CMK (cell line): ENCODE results near the gene GCK.
"Not testable (repeated sequence)": the region's sequence is repeated elsewhere in the genome, so short reads cannot be mapped to it uniquely, and the experiment has no call there.

Source experiments
- DNase-seq: peaks from one replicate; pipeline ENCODE4 v3.0.0-alpha.2; 2010; ENCODE audit warnings: low read depth

Gene GCK

DNA sequence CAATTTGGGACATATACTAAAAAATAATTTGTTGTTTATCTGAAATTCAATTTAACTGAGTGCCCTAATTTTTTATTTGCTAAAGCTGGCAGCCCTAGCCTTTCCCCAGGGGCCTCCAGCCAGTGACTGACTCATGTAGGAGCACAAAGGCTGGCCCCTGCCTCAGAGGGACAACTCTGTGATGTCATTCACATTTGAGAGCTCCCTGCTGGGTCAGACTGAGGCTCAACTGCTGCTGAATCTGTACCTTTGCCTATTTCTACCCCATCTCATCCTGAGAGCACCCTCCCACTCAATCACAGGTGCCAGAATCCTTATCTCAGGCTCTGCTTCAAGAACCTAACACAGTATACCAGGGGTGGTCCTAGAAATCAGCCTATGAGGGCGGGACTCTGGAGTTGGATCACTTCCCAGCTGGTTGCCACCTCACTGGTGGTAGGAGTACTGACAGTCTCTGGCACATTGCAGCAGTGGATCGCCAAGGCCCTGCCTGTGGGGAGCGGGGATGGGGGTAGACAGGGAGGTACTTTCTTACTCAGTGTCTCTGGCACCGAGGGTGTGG, 11.6 kb downstream of the GCK start:
- DNase-seq, result no peak

DNA sequence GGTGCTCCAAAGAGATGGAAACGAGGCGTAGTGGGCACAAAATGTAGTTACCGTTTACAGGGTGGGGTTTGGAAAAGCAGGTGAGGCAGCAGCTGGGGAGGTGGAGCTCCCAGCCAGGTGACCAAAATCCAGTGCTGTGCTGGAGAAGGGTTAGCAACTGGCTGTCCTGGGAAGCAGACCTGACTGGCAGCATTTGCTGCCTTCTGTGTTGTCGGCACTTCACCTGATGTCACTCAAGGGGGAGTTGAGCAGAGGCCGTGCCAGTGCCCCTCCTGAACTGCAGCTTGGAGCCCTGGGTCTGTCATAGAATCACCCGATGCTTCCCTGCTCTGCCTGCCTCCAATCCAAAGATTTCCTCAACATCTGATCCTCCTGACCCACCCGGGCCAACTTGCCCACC, 12.8 kb downstream of the GCK start:
- DNase-seq, result no peak

DNA sequence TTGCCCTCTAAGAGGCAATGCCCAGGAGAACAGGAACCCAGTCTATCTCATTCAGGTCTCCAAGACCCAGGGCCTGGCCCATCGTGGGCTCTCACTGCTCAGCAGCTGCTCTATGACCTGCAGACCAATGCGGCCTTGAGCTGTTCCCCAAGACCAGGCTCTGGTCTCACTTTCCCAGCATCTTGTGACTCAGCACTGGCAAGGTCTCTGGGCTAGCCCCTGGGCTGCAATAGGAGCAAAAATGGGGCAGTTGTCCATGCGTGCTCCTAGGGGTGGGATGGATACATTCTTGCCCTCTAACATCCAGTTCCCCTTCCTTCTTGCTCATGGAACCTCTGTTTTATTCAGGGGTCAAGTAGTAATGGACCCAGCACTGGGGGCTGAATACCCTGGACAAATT, 13.5 kb downstream of the GCK start:
- DNase-seq, result no peak

GRCh38 chr7:44174694-44174948, 14.6 kb downstream of the GCK start:
- DNase-seq, result not testable (repeated sequence)

GRCh38 chr7:44173911-44174693, 15.1 kb downstream of the GCK start:
- no peak for DNase-seq

DNA sequence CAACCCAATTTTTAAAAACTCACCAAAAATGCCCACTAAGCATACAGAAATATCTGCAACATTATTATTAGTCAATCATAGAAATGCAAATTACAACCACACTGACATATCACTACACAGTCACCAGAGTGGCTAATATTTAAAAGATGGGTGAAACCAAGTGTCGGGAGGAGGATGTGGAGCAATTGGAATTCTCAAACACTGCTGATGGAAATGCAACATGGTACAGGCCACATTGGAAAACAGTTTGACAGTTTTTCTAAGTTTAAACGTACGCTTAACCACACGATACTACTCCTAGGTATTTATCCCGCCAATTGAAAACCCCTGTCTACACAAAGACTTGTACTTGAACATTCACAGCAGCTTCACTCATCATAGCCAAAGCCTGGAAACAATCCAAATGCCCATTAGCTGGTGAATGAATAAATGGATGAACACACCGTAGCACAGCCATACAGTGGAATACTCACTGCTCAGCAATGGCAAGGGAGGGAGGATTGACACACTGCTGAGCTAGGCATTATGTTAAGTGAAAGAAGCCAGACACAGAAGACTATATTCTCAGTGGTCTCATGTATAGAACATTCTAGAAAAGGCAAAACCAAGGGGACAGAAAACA, 16.3 kb downstream of the GCK start:
- no peak for DNase-seq

DNA sequence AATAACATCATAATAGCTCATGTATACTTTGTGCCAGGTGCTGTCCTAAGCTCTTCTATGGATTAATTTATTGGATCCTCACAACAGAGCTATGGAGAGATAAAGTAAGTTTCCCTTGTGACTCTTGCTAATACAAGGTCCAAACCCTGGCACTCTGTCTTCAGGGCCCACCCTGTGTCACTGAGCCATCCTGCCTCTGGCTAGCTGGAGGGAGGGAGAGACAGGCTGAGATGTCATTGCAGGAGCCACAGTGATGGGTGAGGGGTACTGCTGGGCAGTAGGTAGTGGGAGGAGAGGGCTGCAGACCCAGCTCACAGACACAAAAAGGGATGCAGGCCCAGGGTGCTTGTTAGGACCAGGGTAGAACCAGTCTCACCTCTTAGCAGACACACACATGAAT, 16.9 kb downstream of the GCK start:
- DNase-seq, result no peak

GRCh38 chr7:44171901-44172300, 17.3 kb downstream of the GCK start:
- DNase-seq, result not testable (repeated sequence)

DNA sequence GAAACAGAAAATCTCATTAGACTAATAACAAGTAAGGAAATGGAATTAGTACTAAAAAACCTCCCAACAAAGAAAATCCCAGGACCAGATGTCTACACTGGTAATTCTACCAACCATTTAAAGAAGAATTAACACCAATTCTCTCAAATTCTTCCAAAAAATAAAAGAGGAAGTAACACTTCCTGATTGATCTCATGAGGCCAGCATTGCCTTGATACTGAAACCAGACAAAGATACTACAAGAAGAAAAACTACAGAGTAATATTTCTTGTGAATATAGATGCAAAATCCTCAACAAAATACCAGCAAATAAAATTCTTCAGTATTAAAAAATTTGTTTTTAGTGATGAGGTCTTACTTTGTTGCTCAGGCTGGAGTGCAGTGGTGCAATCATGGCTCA, 21.3 kb downstream of the GCK start:
- DNase-seq, result no peak

DNA sequence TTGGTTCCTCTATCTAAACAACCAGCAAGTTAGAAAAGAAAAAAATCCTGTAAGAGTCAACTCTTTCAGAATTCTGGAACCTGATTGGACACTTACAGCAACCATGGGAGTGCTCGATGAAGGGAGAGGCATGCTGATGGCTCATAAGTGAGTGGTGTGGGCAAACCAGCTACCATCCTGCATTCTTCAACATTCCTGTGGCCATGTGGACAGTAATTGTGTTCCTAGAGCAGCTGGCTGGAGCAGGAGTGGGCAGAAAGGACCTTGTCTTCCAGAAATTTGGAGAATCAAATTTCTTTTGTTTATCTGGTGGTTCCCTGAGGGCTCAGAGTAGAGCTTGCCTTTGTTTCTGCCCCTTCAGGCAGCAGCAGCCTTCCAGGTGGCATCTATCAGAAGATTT, 25.6 kb downstream of the GCK start:
- DNase-seq, result no peak

GRCh38 chr7:44162785-44163395, 26.3 kb downstream of the GCK start:
- no peak for DNase-seq

GRCh38 chr7:44162179-44162578, 27.1 kb downstream of the GCK start:
- DNase-seq, result no peak

DNA sequence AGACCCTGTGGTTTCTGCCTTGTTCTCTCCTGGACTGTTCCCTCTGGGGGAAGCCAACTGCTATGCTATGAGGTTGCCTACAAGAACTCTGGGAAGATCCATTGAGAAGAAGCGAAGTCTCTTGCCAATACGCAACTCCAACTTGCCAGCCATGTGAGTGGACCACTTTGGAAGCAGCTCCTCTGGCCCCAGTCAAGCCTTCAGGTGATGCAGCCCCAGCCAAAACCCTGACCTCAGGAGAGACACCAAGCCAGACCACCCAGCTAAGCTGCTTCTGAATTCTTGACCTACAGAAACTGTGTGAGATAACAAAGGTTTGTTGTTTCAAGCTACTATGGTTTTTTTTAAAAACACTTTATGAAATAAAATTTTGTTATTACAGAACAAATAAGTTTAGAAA, 27.9 kb downstream of the GCK start:
- DNase-seq, result no peak

DNA sequence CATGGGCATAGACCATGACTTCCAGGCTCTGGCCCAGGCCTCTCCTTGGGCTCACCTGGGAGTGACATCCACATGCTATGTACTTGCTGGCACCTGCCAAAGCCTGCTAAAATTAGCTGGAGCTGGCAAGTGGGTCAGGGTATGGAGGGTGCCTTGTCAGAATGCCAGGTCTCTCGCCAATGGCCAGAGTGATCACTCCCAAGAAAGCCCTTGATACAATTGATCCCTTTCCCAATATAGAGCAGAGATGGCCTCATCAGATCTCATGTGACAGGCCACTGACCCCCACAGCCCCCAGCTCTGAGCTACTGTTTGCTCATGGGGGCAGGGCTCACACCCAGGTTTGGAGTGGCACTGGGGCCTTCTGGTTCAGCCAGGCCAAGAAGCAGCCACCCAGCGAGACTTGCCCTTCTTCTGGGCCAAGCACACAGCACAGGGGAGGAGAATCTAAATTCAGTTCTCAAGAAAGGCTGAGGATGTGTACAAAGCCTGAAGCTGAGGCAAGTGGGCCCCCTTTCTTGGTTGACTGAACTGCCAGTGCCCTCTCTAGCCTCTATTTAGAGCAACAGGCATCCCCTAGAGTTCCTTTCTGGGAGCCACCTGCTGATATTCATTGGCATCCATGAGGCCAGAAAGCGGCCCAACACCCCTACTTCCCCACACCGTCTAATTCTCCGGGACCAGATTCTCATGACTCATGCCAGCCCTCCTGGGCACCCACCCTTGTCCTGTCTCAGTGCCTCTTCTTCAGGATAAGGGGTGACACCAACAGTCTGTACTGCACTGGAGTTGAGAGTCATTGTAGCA, 29.2 kb downstream of the GCK start:
- no peak for DNase-seq

DNA sequence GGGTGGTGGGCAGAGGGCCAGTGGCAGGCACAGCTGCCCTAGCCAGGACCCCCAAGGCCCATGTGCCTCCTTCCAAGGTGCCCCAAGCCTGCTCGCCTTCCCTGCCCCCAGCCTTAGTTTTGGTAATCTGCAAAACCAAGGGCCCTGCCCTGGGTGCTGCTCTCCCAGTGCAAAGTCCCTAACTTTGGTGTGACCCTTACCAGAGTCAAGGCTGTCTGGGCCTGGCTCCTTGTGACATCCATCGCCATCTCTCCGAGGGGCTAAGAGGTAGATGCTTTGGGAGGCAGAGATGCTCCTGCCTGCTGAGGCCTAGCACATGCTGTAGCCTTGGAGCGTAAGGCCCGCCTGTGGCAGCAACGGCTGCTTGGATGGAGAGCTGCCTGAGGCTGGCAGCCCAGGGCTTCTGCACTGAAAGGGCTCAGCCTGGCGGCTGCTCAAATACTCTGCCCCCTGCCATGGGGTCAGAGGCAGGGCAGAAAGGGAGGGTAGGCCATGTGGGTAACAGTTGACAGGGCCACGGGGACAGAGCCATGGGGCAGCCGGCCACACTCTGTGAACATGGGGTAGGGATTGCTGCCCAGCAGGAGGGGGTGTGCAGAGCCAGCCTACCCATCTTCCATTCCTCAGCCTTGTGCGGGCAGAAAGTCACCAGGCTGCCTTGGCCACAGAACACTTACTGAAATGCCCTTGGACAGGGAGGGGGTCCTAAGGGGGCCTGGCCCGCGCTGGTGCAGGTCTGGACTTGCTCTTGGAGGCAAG, 30.2 kb downstream of the GCK start:
- no peak for DNase-seq

DNA sequence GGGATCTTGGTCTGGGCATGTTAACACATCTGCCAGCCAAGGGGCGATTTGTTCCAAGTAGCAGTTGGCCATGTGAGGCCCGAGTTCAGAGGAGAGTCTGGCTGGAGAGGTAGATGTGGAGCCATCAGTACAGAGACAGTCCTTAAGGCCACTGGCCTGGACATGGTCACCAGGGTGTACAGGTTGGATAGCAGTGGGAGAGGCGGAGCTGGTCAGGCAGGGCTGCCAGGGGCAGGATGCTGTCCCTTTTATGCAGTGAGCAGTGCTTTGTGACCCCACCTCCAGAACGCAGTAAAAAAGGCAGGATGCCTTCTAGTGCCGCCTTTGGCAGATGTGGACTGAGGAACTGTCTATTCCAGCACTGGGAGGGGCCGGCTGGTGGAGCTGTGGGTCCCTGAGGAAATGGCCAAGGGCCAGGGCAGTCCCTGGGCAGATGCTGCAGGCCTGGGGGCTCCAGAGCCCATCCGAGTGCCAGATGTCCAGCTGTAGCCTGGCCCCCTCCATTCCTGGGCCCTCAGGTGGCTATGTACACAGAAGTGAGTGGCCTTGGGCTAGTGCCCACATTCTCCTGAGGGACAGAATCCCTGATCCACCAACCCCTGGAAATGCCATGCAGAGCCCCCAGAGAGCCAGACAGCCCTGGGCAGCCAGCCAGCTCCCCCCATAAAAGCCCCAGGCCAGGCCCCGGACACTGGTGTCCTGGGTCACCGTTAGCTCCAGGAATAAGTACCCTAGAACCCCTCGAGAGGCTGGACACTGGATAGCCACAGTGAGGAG, 31.0 kb downstream of the GCK start:
- no peak for DNase-seq

GRCh38 chr7:44157116-44158080, 31.8 kb downstream of the GCK start:
- DNase-seq, result no peak

- DNase-seq, result no peak
These were observed 32.7 kb downstream of the GCK start for GRCh38 chr7:44156453-44157010.
